ENCODE measurements around the gene KCNIP4. TPM values are rescaled to one million over a fixed set of nuclear protein-coding genes. Genes with fewer than 3 reads are reported as not detected.

Gene KCNIP4
- total and polyA plus RNA-seq, 2 of the 4 experiments (the other 2 are of a cell fraction), result not detected

DNA sequence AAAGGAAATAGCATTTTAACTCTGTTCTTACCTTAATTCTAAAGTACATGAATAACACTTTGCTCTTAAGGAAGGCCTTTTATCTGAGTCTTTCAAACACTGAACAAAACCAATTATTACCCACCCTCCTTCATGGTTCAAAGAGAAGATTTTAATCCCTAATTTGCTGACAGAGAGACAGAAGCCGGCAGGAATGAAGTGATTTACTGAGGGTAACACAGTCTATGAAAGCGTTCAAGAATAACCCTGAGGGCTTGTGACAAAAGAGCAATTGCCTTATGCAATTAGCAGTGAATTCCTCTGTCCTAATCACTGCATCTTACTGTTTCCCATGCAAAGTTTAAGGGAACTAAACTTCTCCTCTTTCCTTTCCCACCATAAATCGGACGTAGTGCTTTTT lies 1104.3 kb downstream of the KCNIP4 start:
- TF ChIP-seq MAZ (IDR thresholded peaks at IDR 0.05; ENCODE audit: borderline replicate concordance, low read depth, low read length) (no peak), RFX5 (IDR thresholded peaks at IDR 0.05; ENCODE audit: low read depth, low read length) (no peak), FOS (IDR thresholded peaks at IDR 0.05; ENCODE audit: low read depth, low read length) (no peak), RCOR1 (IDR thresholded peaks at IDR 0.05; ENCODE audit: insufficient replicate concordance, low read length) (no peak), CHD1 (IDR thresholded peaks at IDR 0.05; ENCODE audit: low read depth, low read length) (no peak), MAFK (IDR thresholded peaks at IDR 0.05; ENCODE audit: low read depth, low read length) (no peak), RAD21 (IDR thresholded peaks at IDR 0.05; ENCODE audit: low read length) (no peak), CEBPB (IDR thresholded peaks at IDR 0.05; ENCODE audit: low read depth, low read length) (no peak), SMC3 (IDR thresholded peaks at IDR 0.05; ENCODE audit: low read depth, low read length) (no peak), MXI1 (IDR thresholded peaks at IDR 0.05; ENCODE audit: borderline replicate concordance, low read depth, low read length) (no peak), POLR2A (IDR thresholded peaks at IDR 0.05; ENCODE audit: low read depth, low read length) (no peak), NFE2L2 (IDR thresholded peaks at IDR 0.05; ENCODE audit: low read depth, low read length) (no peak), BHLHE40 (IDR thresholded peaks at IDR 0.05; ENCODE audit: low read depth, low read length) (no peak)
- TF ChIP-seq, protein P1, sequence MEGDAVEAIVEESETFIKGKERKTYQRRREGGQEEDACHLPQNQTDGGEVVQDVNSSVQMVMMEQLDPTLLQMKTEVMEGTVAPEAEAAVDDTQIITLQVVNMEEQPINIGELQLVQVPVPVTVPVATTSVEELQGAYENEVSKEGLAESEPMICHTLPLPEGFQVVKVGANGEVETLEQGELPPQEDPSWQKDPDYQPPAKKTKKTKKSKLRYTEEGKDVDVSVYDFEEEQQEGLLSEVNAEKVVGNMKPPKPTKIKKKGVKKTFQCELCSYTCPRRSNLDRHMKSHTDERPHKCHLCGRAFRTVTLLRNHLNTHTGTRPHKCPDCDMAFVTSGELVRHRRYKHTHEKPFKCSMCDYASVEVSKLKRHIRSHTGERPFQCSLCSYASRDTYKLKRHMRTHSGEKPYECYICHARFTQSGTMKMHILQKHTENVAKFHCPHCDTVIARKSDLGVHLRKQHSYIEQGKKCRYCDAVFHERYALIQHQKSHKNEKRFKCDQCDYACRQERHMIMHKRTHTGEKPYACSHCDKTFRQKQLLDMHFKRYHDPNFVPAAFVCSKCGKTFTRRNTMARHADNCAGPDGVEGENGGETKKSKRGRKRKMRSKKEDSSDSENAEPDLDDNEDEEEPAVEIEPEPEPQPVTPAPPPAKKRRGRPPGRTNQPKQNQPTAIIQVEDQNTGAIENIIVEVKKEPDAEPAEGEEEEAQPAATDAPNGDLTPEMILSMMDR (conservative IDR thresholded peaks at IDR 0.05; ENCODE audit: low read depth, low read length), result no peak
- TF ChIP-seq, protein P2, sequence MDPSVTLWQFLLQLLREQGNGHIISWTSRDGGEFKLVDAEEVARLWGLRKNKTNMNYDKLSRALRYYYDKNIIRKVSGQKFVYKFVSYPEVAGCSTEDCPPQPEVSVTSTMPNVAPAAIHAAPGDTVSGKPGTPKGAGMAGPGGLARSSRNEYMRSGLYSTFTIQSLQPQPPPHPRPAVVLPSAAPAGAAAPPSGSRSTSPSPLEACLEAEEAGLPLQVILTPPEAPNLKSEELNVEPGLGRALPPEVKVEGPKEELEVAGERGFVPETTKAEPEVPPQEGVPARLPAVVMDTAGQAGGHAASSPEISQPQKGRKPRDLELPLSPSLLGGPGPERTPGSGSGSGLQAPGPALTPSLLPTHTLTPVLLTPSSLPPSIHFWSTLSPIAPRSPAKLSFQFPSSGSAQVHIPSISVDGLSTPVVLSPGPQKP (IDR thresholded peaks at IDR 0.05; ENCODE audit: borderline replicate concordance, low read depth, low read length), result no peak
- TF ChIP-seq, protein P3, sequence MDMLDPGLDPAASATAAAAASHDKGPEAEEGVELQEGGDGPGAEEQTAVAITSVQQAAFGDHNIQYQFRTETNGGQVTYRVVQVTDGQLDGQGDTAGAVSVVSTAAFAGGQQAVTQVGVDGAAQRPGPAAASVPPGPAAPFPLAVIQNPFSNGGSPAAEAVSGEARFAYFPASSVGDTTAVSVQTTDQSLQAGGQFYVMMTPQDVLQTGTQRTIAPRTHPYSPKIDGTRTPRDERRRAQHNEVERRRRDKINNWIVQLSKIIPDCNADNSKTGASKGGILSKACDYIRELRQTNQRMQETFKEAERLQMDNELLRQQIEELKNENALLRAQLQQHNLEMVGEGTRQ (IDR thresholded peaks at IDR 0.05; ENCODE audit: low read depth, low read length), result no peak
- Histone ChIP-seq H3K14ac (replicated peaks; ENCODE audit: low read depth, low read length) (no peak overlapping the region), H2BK5ac (ENCODE audit: low read depth, low read length, poor library complexity, severe bottlenecking) (no peak overlapping the region), H3K18ac (ENCODE audit: low read depth, low read length) (no peak overlapping the region), H2AK5ac (ENCODE audit: low read depth, low read length) (no peak overlapping the region), H3K23ac (ENCODE audit: low read depth, low read length) (no peak overlapping the region), H4K91ac (ENCODE audit: insufficient read depth, low read depth, low read length) (no peak overlapping the region), H3K36me3 (ENCODE audit: control insufficient read depth, insufficient read depth, low read length) (no peaks in the 10 kb centered on the region), H3K56ac (ENCODE audit: extremely low read depth, insufficient read depth, low read length) (no peak overlapping the region), H3K4ac (ENCODE audit: low read depth, low read length) (no peak overlapping the region), H3K4me3 (ENCODE audit: insufficient read depth, low read depth, low read length) (no peak overlapping the region), H4K8ac (ENCODE audit: low read depth in 2 of 2, low read length in 2 of 2) (no peak overlapping the region), H3K27me3 (ENCODE audit: control insufficient read depth, insufficient read depth, low read length) (no peaks in the 10 kb centered on the region), H3K79me1 (ENCODE audit: low read depth in 1 of 2, low read length in 2 of 2) (no peaks in the 10 kb centered on the region), H2BK120ac (ENCODE audit: low read depth, low read length) (no peak overlapping the region), H2BK20ac (ENCODE audit: low read depth, low read length) (no peak overlapping the region), H3K9me1 (ENCODE audit: insufficient read depth, low read length) (no peaks in the 10 kb centered on the region), H3K27ac (ENCODE audit: insufficient read depth, low read length) (no peak overlapping the region), H3K4me2 (ENCODE audit: low read depth, low read length) (no peak overlapping the region), H3K4me1 (ENCODE audit: control insufficient read depth, insufficient read depth, low read length) (no peaks in the 10 kb centered on the region), H4K5ac (ENCODE audit: low read depth, low read length) (no peak overlapping the region), H2BK15ac (ENCODE audit: low read depth, low read length) (no peak overlapping the region), H3K9me3 (ENCODE audit: control insufficient read depth, insufficient read depth, low read length) (peaks cover 15% of the 10 kb centered on the region), H3K9ac (ENCODE audit: low read depth, low read length) (no peak overlapping the region), H4K20me1 (ENCODE audit: insufficient read depth, low read length) (no peaks in the 10 kb centered on the region), H2AK9ac (replicated peaks; ENCODE audit: low read depth, low read length, poor library complexity) (no peak overlapping the region), H2AFZ (replicated peaks; ENCODE audit: low read length, poor library complexity) (no peak overlapping the region)
- DNase-seq, result no peak
- intact Hi-C loops (cut with micrococcal nuclease), result no loop called here
- in situ Hi-C loops (cut with MboI; ENCODE audit: low sequenced_read_pairs), result no loop called here
- ATAC-seq (ENCODE audit: low read depth), result no peak
- dilution Hi-C loops (cut with HindIII; ENCODE audit: low sequenced_read_pairs, unreplicated experiment), result no loop called here
- ChIA-PET POLR2A (ENCODE audit: unreplicated experiment) (no interaction called here), CTCF (no interaction called here)
- WGBS, 2 experiments (ENCODE audit: extremely low coverage in 2 of 2, insufficient read length in 1 of 2), result no CpG with 5 or more reads among the region's 4 CpGs
- BruUV-seq (replicated peaks), result no TSS peak
